HG02798 (cell line): ENCODE results near the gene BMP7.
"Not testable (repeated sequence)": the region's sequence is repeated elsewhere in the genome, so short reads cannot be mapped to it uniquely, and the experiment has no call there.

Source experiments
- ATAC-seq: cut with Tn5 transposase; IDR thresholded peaks from one replicate; pipeline ENCODE4 v1.9.1; 2021; ENCODE audit warnings: mild to moderate bottlenecking; ENCODE audit not compliant: unreplicated experiment, poor library complexity

BMP7 gene

DNA sequence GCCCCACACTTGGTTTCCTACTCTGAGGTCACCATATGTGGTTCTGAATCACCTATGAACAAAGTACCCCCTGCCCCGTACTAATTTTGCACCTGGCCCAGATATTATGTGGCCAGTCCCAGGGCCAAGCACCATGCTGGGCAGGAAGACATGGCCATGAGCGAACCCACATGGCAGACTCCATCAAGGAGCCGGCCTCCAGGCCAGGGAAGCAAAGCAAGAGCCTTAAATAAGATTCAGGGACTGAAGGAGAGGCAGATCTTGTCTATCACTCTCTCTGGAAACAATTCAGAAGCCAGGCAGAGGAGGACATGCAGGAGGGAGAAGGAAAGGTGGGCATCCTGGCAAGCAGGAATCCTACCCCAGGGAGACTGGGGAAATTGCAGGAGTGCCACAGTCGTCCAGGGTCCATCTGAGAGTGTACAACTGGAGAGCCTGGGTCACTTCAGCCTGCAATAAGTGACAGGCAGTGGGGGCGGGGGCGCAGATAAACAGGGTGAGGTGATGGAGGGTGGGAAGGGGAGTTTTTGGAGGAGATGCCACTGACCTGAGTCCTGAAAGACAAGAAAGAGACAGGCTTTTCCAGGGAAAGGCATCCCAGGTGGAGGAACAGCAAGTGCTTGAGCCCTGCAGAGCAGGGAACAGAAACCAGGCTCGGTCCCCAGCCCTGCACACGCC is 2.1 kb upstream of the BMP7 start:
- no peak for ATAC-seq

DNA sequence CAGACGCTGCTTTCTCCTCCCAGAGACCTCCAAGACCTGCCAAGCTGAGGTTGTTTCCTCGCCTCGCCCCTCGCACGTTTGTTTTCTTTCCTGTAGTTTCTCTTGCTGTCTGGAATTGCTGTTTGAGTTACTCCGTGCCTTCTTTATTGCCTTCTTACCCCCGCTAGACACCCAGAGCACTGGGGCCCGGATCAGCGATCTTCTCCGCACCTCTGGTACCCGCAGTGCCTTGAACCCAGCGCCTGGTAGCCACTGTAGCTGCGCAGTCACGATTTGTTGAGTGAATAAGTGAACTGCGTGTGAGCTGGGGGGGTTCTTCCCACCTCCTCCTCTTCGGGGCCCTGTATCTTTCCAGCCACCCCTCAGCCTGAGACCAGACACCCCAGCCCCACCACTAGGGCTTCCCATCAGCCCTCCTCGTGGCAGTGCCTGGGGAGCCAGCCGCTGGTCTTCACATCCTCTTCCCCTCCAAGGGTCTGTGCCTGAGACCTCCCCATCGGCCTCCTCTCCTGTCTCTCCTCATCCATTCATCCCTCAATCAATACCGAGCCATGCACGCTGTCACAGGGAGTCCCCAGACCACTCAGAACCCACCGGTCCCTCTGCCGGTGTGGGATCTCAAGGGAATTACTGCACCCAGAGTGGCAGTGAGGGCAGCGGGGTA is 849 bp upstream of the BMP7 start:
- no peak for ATAC-seq

DNA sequence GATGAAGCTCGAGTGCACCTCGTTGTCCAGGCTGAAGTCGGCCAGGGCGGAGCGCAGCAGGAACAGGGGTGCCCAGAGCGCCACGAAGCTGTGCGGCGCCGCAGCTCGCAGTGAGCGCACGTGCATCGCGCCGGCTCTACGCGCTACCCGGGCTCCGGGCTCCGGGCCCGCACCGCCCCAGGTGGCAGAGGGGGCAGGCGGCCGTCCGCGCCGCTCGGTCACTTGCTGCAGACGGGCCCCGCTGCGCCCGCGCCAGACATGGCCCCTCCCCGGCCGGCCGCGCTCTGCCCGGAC is 497 bp downstream of the BMP7 start:
- no peak for ATAC-seq

DNA sequence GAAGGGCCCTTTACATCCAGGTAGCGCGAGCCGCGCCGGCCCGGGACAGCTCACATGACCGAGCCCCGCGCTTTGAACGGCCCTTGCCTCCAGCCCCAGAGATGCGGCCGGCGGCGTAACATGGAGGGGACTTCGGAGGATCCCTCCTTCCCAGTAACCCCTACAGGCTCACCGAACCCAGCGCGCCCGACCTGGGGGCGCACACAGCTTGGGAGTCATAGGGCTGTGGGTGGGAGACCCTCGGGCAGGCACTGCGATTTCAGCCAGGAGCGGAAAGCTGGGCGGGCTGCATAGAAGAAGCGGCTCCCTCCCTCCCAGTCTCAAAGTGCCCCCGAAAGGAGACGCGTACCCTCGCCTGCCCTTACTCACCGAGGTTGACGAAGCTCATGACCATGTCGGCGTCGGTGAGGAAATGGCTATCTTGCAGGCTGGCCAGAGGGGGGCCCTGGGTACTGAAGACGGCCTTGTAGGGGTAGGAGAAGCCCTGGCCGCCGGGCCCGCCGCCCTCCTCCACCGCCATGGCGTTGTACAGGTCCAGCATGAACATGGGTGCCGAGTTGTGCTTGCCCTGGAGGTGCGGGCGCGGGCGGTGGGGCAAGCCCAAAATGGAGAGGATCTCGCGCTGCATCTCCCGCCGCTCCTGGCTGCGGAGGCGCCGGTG is 975 bp downstream of the BMP7 start:
- ATAC-seq: no peak

DNA sequence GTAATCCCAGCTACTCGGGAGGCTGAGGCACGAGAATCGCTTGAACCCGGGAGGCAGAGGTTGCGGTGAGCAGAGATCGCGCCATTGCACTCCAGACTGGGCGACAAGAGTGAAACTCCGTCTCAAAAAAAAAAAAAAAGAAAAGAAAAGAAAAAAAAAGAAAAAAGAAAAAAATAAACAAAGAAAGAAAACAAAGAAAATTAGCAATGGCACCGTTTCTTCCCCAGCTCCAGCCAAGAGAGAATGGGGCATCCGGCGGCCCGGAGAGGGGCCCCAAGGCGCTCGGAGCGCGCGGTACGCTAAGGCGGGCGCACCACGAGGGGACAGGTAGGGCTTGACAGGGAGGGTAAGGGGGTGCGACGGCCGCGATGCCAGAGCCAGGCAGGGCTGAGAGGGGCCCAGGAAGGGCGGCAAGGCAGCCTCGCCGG is 1.5 kb downstream of the BMP7 start:
- ATAC-seq: not testable (repeated sequence)

GRCh38 chr20:57263801-57264792 is 2.3 kb downstream of the BMP7 start:
- ATAC-seq: no peak

DNA sequence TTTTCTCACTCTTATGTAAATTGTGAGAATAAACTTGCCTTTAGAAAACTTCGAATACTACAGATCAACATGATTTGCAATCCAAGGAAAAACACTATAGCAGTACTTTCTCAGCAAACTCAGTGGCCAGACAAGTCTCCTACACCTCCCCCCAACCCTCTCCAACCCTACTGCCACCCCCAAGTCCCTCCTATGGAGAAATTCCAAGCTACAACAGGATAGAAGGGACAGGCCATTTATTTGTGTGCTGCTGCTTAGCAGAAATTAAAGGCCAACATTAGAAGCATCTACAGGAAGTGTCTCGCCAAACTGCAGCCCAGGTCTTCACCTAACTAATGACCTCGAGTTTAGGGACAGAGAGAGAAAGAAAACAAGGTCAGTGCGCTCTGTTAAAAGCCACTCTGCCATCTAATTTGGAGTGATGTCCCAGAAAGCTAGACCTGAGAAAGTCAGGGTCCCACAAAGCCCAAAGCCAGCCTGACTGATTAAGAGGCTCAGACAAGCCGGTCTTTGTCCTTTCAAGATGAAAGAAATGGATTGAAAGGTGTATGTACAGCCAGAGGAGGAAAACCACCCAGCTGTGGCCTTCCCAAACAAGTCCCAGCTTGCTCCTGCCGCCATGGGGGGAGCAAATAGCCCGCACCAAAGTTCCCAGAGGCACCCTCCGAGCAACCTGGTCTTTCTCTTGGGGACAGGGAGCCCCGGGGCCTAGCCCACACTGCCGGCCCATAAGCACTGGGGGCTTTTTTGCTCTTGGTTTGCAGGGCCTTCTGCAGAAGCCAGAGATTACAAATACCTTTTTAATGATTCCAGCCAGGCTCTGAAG is 3.4 kb downstream of the BMP7 start:
- ATAC-seq: no peak

GRCh38 chr20:57262301-57262700 is 4.1 kb downstream of the BMP7 start:
- ATAC-seq: no peak

DNA sequence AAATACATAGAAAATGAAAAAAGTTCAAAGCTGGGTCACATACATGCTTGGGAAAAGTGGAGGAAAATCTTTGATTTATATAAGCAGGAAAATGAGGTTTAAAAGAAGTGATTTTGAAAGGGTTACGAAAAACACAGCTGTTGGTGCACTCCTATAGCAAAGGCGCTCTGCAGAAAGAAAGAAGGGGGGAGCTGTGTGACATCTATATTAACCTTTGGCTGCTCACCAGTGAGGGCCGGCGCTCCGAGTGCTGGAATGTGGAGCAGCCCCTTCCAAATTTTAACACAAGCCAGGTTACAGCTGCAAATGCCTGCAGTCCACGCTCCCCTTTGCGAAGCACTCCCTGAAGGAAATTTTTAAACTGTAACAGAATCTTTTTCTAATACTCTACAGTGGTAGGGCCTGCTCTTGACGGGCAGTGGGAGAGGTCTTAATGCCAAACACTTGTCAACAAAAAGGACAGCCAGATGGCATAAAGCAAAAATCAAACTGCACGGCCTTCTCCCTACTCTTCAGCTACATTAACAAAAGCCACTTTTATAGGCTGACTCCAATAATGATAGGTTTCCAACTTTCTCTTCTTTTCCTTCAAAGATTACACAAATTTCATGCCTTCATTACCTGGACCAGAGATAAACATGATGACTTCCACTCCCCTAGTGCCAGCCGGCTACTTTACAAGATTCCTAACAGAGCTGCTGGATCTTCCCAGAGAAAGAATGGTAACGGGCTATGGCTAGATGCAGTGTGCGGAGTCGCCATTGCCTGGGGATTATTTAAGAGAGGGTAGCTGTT is 4.8 kb downstream of the BMP7 start:
- no peak for ATAC-seq

DNA sequence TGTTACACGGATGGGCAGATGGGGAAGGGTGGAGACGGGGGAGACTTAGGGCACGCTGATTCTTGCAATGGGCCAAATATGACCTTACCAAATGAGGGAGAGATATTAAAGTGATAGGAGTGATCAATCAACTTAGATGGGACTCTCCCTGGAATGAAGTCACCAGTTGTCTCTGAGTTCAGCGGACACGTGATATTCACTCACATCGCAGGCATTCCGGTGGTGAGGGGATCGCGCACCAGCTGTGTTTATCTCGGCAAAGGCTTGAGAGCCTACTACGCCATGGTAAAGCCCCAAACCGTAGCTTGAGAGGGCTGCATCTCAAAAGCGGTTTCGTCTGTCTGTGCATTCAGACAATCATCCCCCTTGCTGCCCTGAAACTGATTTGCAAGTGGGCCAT is 5.5 kb downstream of the BMP7 start:
- no peak for ATAC-seq

DNA sequence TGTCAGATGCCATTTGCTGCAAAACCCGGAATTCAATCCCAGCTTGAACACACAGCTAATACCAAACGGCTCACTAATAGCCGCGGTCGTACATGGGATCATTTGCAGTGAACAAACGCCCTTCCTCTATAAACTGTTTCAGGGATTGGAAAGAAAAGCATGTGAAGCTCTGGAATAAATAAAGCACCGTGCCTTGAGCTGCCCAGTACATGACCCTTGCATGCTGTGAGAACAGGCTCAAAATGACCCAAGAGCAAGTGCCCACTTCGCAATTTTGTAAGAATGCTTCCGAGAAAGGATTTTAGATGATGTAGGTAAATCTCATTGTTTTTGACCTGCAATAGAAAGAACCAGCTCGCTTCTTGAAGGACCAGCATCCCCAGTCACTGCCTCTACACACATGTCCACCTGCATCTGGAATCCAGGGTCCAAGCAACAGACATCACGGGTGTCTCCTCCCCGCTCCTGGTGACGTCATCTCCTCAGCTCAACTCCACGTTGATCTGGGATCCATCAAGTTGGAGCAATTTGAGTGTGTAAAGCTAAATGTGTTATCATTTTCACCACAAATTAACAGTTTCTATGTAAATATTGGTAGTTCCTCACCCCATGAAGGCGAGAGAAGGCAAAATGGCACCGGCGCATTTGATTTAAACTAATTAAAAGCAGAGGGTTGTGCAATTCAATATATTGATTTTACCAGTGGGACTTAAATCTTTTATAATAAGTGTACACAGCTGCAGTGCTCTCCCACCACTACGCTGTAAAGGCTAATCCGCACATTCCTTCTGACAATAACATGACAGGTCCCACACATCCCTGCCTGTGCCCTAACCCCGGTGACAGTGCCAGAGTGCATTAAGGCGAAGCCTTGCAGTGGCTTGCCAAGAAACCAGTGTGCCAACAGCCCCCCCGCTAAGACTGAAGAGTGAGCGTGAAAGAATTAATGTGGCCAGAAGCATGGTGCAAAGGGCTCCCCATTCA is 6.2 kb downstream of the BMP7 start:
- no peak for ATAC-seq

- no peak for ATAC-seq
These were observed 7.1 kb downstream of the BMP7 start for GRCh38 chr20:57259121-57259937.

DNA sequence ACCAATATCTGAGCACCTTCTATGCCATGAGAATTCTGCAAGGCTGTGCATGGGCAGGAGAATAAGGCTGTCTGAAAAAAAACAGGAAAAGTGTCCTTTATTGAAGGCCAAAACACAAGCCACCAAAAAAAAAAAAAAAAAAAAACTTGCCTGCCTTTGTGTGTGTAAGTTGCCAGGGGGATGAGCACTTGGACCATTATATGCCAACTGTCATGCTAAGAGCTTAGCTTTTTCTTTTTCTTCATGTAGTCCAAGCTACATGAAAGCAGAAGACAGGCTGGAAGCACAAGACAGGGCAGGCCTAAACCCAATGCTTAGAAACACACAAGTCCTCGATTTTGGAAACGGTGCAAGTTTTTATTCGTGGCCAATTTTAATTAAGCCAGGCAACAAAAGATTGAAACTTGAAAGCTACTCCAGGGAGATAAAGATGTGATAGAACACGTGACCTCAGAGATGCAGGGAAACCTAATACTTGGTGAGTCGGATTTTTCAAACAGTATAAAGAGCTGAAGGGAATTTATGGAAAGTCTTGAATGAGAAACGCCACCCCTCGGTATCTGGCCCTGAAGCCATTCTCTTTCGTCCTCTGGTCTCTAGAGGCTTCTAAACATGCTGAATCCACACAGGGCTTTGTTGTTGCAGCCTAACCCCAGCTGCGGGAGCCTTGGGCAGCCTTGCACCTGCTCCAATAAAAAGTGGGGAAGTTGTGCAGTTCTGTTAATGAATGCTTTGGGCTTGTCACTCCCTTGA is 8.6 kb downstream of the BMP7 start:
- no peak for ATAC-seq

DNA sequence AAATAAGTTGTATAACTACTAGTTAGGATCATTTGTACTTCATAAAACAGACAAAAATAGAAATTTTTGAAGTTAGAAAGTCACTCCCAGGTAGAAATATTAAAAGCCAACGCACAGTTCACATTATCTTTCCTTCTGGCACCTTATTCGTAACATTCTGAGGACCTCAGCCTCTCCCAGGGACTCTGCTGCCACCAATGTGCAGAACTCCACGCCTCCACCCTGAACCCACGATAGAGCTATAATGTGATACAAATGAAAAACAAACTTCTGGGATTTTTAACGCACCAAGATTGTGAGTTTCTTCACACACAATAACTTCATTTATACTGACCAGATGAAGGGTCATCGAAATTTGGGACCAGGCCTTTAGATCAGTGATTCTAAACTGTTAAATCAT is 9.5 kb downstream of the BMP7 start:
- ATAC-seq: no peak

GRCh38 chr20:57256205-57256604 is 10.2 kb downstream of the BMP7 start:
- no peak for ATAC-seq

- ATAC-seq: no peak
These were observed 11.3 kb downstream of the BMP7 start for GRCh38 chr20:57255183-57255582.
